ENCODE measurements around the gene OR52K2.
A peak's percentile ranks its signal among the peaks of the same experiment; 100 is the strongest.
"Not testable (repeated sequence)": the region's sequence is repeated elsewhere in the genome, so short reads cannot be mapped to it uniquely, and the experiment has no call there.

The OR52K2 gene

DNA sequence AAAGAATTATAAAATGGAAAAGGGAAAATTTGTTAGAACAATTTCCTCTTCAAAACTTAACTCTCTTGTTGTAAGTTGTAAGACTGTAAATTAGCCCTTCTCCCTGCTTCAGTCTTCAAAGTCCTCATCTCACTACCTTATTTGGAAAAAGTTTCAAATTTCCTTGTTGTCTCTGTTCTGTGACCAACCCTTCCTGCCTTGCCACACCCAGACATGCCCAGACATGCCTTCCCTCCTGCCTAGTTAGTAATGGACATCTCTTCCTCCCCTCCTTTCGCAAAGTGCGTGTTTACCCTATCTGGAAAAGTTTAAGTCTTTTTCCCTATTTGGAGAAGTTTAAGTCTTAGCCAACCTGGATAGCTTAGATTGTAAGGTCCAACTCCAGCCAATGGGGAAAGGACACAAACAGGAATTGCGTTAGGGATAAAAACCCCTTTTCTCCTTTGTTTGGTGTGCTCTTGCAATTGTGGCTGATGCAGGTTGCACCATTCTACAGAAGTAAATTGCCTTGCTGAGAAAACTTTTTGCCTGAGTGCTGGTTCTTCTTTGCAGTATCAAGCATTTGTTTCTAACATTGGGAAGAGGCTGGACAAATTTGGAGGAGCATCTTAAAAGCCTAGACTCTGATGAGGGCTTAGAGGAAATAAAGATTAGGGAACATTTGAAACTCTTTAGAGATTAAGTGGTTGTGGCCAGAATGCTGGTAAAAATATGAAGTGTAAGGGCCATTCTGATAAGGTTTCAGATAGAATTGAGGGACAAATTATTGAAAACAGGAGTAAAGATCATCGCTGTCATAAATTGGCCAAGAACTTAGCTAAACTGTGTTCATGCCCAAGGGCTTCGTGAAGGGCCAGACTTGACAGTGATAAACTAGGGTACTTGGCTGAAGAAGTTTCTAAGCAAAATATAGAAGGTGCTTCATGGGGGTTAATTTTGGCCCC lies 15.4 kb downstream of the OR52K2 start:
- DNase-seq (ENCODE audit: low spot score in 2 of 2): peak in 1 of 2 experiments; percentile 20
- no peak overlapping the region for H3K4me3 ChIP-seq
- H3K36me3 ChIP-seq (replicated peaks): no peaks in the 10 kb centered on the region
- H3K9me3 ChIP-seq: peaks cover 14% of the 10 kb centered on the region
- in situ Hi-C loops (cut with MboI; ENCODE audit: low sequenced_read_pairs): no loop called here
- H3K4me1 ChIP-seq: peaks cover 26% of the 10 kb centered on the region
- no peaks in the 10 kb centered on the region for H3K27me3 ChIP-seq (ENCODE audit: low read depth)

DNA sequence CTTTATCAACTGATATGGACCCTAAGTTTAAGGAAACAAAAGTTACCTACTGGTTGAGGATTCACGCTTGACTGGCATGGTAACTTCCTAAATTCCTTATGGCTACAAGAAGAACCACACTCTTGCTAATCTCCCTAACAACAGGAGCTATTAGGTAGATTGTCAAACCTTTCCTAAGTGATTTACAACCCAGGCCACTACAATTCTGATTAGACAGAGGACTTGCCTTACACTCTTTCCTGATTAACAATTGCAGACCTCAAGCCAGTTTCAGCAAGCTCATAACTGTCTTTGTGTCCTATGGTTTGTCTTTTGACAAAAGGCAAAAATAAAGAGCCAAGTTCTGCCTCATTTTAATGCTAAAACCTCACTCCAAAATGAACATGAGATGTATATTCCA lies 16.3 kb downstream of the OR52K2 start:
- Histone ChIP-seq H3K27me3 (ENCODE audit: low read depth) (no peaks in the 10 kb centered on the region), H3K9me3 (peaks cover 14% of the 10 kb centered on the region), H3K4me1 (peaks cover 26% of the 10 kb centered on the region), H3K36me3 (replicated peaks) (no peaks in the 10 kb centered on the region), H3K4me3 (no peak overlapping the region)
- peak; percentile 34 to 90 for DNase-seq (ENCODE audit: low spot score in 2 of 2)
- in situ Hi-C loops (cut with MboI; ENCODE audit: low sequenced_read_pairs): no loop called here

DNA sequence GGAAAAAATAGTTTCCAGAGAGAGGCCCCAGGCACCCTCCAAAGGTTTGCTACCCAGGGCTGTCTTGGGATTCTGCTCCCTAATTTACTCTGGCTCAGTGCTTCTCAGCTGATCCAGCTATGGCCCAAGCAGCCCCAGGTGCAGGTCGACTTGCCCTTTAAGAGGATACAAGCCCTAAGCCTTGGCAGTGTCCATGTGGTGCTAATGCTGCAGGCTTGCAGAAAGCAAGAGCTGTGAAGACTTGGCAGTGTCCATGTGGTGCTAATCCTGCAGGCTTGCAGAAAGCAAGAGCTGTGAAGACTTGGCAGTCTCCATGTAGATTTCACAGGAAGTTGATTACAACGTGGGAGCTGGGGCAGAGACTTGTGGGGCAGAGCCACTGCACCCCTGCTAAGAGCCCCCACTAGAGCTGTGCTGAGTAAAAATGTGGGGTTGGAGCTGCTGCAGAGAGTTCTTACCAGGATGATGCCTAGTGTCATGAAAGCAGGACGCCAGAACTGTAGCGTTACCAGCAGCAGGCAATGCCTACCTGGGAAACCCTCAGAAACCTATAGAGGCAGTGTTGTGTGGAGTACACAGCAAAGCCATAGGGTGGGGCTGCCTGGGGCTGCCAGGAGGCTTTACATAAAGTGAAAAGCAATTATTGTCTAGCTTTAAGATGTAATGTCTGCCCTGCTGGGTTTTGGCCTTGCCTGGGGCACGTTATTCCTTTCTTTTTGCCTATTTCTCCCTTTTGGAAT lies 17.2 kb downstream of the OR52K2 start:
- peak; percentile 67 to 70 for DNase-seq (ENCODE audit: low spot score in 2 of 2)
- no peaks in the 10 kb centered on the region for H3K36me3 ChIP-seq (replicated peaks)
- in situ Hi-C loops (cut with MboI; ENCODE audit: low sequenced_read_pairs): no loop called here
- no peaks in the 10 kb centered on the region for H3K27me3 ChIP-seq (ENCODE audit: low read depth)
- H3K9me3 ChIP-seq: peaks cover 14% of the 10 kb centered on the region
- H3K4me3 ChIP-seq: no peak overlapping the region
- peaks cover 26% of the 10 kb centered on the region for H3K4me1 ChIP-seq

DNA sequence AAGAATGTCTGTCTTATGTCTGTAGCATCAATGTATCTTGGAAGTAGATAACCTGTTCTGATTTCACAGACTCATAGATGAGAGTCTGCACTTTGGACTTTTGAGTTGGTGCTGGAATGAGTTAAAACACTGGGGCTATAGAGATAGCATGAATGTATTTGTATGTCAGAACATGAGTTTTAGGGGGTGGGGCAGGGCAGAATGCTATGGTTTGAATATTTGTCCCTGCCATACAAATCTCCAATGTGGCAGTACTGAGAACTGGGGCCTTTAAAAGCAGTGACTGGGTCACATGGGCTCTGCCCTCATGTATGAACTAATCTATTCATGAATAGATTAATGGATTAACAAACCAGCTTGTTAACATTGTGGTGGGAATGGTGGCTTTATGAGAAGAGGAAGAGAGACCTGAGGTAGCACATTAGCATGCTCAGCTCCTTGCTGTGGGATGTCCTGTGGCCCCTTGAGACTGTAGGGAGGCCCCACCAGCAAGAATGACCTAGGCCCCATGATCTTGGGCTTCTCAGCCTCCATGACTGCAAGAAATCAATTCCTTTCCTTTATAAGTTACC lies 17.9 kb downstream of the OR52K2 start:
- Histone ChIP-seq H3K36me3 (replicated peaks) (no peaks in the 10 kb centered on the region), H3K4me3 (no peak overlapping the region), H3K9me3 (peaks cover 14% of the 10 kb centered on the region), H3K4me1 (peaks cover 26% of the 10 kb centered on the region), H3K27me3 (ENCODE audit: low read depth) (no peaks in the 10 kb centered on the region)
- in situ Hi-C loops (cut with MboI; ENCODE audit: low sequenced_read_pairs): no loop called here
- DNase-seq (ENCODE audit: low spot score in 2 of 2): peak; percentile 12 to 16

DNA sequence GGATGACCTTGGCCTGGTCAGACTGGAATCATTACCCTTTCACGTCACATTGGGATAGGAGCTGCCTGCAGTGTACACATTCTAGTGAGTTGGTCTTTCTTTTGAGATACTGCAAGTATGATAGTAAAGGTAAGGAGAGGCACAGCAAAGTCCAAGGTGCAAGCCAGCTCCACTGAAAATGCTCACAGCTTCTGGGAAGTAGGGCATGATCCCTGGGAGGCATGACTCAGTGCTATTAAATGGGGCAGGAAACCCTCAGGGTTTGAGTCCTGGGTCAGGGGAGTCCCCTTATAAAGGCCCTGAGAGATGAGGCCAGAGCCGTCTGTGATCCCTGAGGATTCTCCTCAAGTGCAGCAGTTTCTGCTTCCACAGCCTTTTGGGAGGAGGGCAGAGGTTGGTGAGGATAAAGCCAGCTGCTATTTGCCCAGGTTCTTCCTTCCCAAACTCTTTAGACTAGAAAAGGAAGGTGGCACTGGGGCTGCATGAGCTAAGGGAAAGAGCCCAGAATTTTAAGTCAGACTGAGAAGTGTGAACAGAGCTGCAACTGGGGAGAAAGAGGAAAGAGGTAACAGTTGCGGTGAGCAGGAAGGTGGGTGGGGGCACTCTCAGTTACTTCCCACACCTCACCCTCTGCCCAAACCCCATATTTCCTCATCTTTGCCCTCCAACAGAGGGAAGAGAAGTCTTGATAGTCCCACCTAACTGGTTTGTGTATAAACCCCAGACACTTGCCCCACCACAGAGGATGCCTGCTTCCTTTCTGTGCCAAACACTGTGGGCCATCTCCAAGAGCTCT lies 18.9 kb downstream of the OR52K2 start:
- in situ Hi-C loops (cut with MboI; ENCODE audit: low sequenced_read_pairs): no loop called here
- DNase-seq (ENCODE audit: low spot score in 2 of 2): no peak

DNA sequence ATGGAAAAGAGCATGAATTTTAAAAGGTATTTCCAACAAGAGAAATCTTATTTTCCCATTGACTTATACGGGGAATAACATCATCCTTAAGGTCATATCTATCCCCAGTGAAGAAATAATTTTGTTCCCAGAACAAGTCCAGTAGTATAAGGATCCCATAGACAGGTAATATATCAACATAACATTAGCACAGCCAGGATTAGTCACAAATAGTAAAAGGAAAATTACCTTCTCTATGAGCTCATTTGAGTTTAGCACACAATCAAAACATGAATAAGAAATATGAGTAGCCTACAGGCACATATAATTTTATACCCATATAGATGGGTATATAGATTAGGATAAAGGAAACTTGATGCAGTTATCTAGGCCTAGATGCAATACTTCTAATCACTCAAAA lies 30.5 kb downstream of the OR52K2 start:
- no peak for DNase-seq (ENCODE audit: low spot score in 2 of 2)
- in situ Hi-C loops (cut with MboI; ENCODE audit: low sequenced_read_pairs): loop anchor here (10.0 kb wide), 1 partner anchor 65 kb away; no protein-coding TSS in a partner anchor
- no peaks in the 10 kb centered on the region for H3K36me3 ChIP-seq (replicated peaks)
- H3K9me3 ChIP-seq: no peaks in the 10 kb centered on the region
- H3K4me3 ChIP-seq: no peak overlapping the region
- H3K4me1 ChIP-seq: peaks cover 16% of the 10 kb centered on the region
- H3K27me3 ChIP-seq (ENCODE audit: low read depth): no peaks in the 10 kb centered on the region

More for the DNA sequence above, 18.9 kb downstream of the OR52K2 start:
- H3K9me3 ChIP-seq: peaks cover 14% of the 10 kb centered on the region
- H3K27me3 ChIP-seq (ENCODE audit: low read depth): no peaks in the 10 kb centered on the region
- H3K36me3 ChIP-seq (replicated peaks): no peaks in the 10 kb centered on the region
- H3K4me1 ChIP-seq: peaks cover 26% of the 10 kb centered on the region
- H3K4me3 ChIP-seq: no peak overlapping the region

DNA sequence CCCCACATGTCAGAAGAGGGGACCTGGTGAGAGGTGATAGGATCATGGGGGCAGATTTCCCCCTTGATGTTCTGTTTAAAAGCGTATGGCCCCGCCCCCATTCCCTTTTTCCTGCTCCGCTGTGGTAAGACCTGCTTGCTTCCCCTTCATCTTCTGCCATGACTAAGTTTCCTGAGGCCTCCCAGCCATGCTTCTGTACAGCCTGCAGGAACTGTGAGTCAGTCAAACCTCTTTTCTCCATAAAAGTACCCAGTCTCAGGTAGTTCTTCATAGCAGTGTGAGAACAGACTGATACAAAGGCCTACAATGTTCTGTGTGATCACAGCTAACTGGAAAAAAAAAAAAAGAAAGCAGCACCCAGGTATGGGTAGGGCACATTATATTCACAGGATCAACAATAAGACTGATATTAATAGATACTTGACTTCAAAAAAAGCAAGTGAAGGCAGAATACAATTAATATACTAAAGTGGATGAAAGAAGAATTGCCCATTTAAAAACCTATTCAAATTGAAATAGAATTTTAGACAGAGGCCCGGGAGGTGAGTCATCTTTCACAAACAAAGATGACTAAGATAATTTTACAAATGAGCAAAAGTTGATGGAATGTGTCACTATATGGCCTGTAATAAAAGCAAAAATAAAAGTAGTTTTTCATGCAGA lies 31.6 kb downstream of the OR52K2 start:
- in situ Hi-C loops (cut with MboI; ENCODE audit: low sequenced_read_pairs): no loop called here
- peak; percentile 40 to 48 for DNase-seq (ENCODE audit: low spot score in 2 of 2)
- peaks cover 16% of the 10 kb centered on the region for H3K4me1 ChIP-seq
- H3K4me3 ChIP-seq: no peak overlapping the region
- no peaks in the 10 kb centered on the region for H3K9me3 ChIP-seq
- H3K27me3 ChIP-seq (ENCODE audit: low read depth): no peaks in the 10 kb centered on the region
- no peaks in the 10 kb centered on the region for H3K36me3 ChIP-seq (replicated peaks)

DNA sequence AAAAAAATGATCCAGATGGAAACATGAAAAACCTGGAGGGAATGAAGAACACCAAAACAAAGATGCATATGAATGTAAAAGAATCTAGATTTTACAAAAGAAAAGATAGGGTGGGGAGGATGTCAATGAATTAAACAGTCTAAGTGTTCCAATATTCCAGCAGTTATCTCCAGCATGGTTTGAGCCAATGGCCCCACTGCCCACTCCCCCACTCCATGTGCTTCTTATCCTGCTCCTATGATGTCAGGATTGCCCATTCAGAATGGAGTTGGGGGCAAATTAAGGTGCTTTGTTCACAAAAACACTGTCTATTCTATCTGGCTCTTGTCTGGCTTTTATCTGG lies 32.1 kb downstream of the OR52K2 start:
- Histone ChIP-seq H3K9me3 (no peaks in the 10 kb centered on the region), H3K4me1 (peaks cover 16% of the 10 kb centered on the region), H3K36me3 (replicated peaks) (no peaks in the 10 kb centered on the region), H3K4me3 (no peak overlapping the region), H3K27me3 (ENCODE audit: low read depth) (no peaks in the 10 kb centered on the region)
- in situ Hi-C loops (cut with MboI; ENCODE audit: low sequenced_read_pairs): no loop called here
- peak in 1 of 2 experiments; percentile 44 for DNase-seq (ENCODE audit: low spot score in 2 of 2)

DNA sequence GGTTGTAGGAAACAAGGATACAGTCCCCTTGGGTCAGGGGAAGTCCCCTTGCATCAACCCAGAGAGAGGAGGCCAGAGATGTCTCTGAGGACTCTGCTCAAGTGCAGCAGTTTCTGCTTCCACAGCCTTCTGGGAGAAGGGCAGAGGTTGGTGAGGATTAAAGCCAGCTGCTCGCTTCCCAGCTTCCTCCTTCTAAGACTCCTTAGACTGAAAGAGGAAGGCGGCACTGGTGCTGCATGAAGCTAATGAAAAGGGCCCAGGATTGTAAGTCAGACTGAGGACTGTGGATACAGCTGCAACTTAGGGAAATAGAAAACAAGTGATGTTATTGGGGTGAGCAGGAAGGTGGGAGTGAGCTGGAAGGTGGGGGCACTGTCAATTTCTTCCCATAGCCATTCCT lies 33.4 kb downstream of the OR52K2 start, which contains the start of gene OR52K1:
OR52K1 (plus strand) TSS at position 202 of the 400 bp plus-strand sequence. CDS start 6,255 bp downstream, outside the sequence.
- no peak for DNase-seq (ENCODE audit: low spot score in 2 of 2)
- Histone ChIP-seq H3K4me1 (peaks cover 16% of the 10 kb centered on the region), H3K27me3 (ENCODE audit: low read depth) (no peaks in the 10 kb centered on the region), H3K9me3 (no peaks in the 10 kb centered on the region), H3K36me3 (replicated peaks) (no peaks in the 10 kb centered on the region), H3K4me3 (no peak within 1 kb of the TSS)
- in situ Hi-C loops (cut with MboI; ENCODE audit: low sequenced_read_pairs): no loop called here

DNA sequence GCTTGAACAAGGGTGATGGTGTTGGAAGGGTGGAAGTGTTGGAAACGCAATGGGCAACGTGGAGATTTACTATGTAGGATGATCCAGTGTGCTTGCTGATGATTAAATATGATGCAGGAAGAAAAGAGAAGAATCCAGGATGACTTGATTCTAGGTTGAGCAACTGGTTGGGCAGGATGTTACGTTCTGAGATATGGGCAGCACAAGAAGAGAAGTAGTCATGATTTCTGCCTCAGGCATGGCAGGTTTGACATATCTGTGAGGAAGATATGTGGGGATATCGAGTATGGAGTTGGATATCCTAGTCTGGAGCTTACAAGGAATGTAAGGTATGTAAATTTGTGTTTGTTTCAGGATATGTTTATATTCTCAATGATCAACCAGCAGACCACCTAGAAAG lies 35.2 kb downstream of the OR52K2 start:
- peaks cover 16% of the 10 kb centered on the region for H3K4me1 ChIP-seq
- H3K27me3 ChIP-seq (ENCODE audit: low read depth): no peaks in the 10 kb centered on the region
- in situ Hi-C loops (cut with MboI; ENCODE audit: low sequenced_read_pairs): no loop called here
- no peaks in the 10 kb centered on the region for H3K9me3 ChIP-seq
- no peak overlapping the region for H3K4me3 ChIP-seq
- no peak for DNase-seq (ENCODE audit: low spot score in 2 of 2)
- H3K36me3 ChIP-seq (replicated peaks): no peaks in the 10 kb centered on the region

DNA sequence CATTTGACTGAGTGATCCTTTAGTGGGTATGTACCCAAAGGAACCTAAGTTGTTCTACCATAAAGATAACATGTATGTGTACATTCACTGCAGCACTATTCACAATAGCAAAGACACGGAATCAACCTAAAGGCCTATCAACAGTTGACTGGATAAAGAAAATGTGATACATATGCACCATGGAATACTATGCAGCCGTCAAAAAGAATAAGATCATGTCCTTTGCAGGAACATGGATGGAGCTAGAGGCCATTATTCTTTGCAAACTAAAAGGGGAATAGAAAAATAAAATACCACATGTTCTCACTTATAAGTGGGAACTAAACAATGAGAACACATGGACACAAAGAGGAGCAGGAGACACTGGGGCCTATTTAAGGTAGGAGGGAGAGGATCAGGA lies 42.3 kb downstream of the OR52K2 start:
- in situ Hi-C loops (cut with MboI; ENCODE audit: low sequenced_read_pairs): loop anchor here (5.0 kb wide), 1 partner anchor 309 kb away; no protein-coding TSS in a partner anchor
- not testable (repeated sequence) for H3K9me3 ChIP-seq; DNase-seq (ENCODE audit: low spot score in 2 of 2); H3K4me1 ChIP-seq; H3K4me3 ChIP-seq; H3K36me3 ChIP-seq (replicated peaks); H3K27me3 ChIP-seq (ENCODE audit: low read depth)

DNA sequence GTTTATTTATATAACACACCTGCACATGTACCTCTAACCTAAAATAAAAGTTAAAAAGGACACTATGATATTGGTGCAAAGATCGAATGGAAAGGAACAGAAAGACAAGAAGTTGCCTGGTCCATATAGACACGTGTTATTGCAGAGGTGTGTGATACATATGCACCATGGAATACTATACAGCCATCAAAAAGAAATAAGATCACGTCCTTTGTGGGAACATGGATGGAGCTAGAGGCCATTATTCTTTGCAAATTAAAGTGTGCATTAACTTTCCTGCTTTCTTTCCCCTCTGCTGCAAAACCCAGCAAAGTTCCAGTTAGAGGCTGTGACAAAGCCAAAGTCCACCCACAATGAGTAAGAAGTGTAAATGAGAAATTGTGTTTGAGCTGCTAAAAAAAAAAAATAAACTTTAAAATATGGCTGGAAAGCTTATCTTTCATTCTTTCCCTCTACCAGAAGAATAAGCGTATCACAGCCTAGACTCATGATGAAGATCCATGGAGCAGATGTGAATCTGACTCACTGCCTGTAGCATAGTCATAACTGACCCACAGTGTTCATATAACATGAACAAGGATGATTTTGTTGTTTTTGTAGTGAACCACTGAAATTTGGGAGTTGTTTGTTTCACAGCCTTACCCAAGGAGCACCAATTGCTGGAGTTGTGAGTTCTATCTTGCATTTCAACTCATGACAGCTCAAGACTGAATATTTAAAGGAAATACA lies 42.9 kb downstream of the OR52K2 start:
- in situ Hi-C loops (cut with MboI; ENCODE audit: low sequenced_read_pairs): loop anchor here (5.0 kb wide), 1 partner anchor 310 kb away; no protein-coding TSS in a partner anchor
- H3K27me3 ChIP-seq (ENCODE audit: low read depth): peaks cover 2% of the 10 kb centered on the region; the same call in 1 of the 2 replicates
- no peaks in the 10 kb centered on the region for H3K36me3 ChIP-seq (replicated peaks)
- no peaks in the 10 kb centered on the region for H3K4me1 ChIP-seq
- no peak for DNase-seq (ENCODE audit: low spot score in 2 of 2)
- no peaks in the 10 kb centered on the region; the same call in 1 of the 2 replicates for H3K9me3 ChIP-seq
- no peak overlapping the region for H3K4me3 ChIP-seq
